CD4-positive, alpha-beta T cell treated with Interferon alpha-2 for 1 hour (primary cell): ENCODE measurements around the gene AQP12B.
"Not testable (repeated sequence)": the region's sequence is repeated elsewhere in the genome, so short reads cannot be mapped to it uniquely, and the experiment has no call there.

Source experiments
- DNase-seq, 2 donors: peaks; one replicate each; pipeline ENCODE4 v3.0.0-alpha.2; 2020 to 2022

Gene AQP12B

DNA sequence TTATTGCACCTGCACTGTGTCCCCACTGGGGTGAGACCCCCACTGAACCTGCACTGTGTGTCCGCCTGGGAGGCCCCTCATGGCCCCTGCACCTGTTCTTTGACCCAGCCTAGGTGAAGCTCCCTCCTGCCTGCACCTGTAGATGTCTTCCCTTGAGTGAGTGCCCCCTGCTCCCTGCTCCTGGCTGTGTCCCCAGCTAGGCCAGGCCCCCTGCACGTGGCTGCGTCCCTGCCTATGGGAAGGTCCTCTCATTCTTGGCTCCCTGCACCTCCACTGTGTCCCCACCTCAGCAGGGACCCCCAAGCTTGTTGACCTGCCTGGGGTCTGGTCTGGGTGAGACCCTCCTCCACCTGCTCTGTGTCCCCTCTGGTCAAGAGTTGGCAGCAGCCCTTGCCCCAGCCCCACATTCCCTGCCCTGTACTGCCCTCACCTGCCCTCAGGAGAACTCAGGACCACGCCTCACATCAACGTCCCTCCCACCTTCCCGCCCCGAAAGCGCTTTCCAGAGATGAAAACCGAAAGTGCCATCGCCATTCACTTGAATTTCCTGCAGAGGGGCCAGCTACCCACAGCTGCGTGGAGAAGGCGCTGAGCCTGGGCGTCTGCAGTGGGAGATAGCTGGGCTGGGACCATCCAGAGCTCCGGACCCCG is 769 bp upstream of the AQP12B start:
- DNase-seq, result not testable (repeated sequence)

DNA sequence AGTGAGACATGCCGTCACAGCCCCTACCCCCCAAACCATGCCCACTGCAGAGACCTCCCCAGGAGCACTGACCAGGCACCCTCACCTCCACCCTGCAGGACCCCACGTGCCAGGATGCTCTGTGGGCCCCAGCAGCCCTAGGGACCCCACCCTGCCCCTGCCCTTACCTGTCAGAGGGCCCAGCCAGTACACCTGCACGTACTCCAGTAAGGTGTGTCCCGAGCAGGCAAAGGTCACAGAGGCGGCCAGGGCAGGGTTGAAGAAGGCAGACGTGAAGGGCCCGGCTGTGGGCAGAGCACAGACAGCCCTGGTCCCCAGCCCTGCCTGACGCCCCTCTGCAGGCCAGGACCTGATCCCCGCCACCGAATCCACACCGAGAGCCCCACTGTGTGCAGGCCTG is 2.5 kb downstream of the AQP12B start:
- DNase-seq, result not testable (repeated sequence)

DNA sequence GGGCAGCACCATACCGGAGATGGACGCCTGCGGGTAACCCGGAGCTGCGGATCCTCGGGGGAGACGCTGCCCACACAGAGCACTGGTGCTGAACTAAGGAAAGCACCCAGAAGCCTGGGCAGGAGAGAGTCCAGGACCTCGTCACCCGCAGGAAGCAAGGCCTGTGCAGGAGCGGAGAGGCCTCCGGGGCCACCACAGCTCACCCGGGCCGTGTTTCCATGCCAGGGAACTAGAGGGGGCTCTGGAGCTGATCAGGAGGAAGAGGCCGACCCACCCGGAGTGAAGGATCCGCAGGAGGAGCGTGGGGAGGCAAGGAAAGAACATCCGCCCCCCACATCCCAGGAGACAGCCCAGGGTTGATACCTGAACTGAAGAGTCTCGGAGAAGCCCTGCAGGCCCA is 3.8 kb downstream of the AQP12B start:
- not testable (repeated sequence) for DNase-seq

DNA sequence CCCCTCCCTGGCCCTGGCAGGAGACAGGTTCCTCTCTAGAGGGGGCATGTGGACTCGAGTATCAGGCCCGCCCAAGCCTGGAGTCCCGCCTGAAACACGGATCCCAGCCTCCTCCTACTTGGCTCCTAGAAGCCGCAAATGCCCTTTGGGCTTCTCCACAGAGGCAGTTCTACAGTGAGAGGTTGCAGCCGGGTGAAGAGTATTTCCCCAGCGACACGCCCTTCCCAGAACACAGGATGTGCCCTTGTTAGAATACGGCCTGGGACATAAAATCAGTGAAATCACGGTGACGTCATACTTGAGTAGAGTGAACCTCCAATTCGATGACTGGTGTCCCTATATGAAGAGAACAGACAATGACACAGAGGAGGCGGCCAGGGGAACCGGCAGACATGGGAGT is 4.6 kb downstream of the AQP12B start:
- DNase-seq, result not testable (repeated sequence)

DNA sequence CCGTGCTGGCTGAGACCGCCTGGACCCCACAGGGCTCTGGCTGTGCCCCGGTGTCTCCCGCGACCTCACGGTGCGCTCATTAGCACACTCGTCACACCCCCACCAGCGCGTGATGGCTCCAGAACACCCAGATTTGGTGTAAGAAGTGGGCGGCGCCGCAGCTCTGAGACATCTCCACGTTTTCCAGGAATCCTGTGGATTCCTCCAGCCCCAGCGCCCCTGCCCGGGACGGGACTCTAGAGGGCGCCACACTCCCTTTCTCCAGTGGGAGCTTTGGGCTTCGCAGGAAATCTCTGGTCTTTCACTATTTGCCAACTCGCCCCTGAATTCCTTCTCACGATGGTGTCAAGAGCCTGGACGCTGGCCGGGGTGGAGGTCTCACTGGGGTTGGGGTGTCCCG is 7.3 kb downstream of the AQP12B start:
- not testable (repeated sequence) for DNase-seq

DNA sequence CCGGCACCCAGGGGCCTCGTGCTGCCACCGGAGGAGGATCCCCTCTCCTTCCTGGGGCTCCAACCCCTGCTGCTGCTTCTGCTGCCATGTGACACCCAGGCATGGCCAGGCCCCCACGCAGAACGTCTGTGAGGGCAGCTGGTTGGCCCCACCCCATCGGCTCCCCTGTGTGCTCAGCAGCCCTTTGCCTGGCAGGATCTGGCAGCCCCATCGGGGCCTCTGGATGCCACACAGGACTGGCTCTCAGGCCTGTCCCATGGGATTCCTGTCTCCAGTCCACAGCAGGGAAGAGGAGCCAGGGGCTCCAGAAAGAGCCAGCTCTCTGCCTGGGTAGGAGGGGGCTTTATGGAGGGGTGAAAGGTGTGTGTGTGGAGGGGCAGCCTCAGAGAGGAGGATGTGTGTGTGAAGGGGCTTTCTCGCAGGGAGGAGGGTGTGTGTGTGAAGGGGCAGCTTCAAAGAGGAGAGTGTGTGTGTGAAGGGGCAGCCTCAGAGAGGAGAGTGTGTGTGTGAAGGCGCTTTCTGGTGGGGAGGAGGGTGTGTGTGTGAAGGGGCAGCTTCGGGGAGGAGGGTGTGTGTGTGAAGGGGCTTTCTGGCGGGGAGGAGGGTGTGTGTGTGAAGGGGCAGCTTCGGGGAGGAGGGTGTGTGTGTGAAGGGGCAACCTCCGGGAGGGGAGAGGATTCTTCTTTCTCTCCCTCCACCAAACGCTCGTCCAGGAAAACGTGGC is 8.1 kb downstream of the AQP12B start:
- DNase-seq, result peak in 1 of 2 donors; percentile 22

DNA sequence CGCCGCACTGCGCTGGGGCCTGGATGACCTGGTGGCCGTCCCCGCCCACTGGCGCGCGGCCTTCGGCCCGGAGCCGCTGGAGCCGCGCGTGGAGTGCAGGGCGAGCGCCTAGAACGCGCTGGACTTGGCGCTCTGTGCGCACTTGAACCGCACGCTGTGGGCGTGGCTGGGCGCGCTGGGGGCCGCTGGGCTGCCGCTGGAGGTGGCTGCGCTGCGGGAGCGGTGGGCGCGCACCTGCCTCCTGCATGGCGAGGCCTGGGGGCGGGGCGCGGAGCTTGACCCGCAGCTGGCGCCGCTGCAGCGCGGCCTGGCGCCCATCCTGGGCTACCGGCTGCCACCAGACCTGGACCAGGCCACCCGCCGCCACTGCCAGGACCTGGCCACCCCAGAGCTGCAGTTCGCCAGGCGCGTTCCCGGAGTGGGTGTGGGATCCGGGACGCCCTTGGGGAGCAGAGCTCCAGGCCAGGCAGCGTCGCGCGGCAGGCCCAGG is 9.9 kb downstream of the AQP12B start:
- DNase-seq, result no peak

DNA sequence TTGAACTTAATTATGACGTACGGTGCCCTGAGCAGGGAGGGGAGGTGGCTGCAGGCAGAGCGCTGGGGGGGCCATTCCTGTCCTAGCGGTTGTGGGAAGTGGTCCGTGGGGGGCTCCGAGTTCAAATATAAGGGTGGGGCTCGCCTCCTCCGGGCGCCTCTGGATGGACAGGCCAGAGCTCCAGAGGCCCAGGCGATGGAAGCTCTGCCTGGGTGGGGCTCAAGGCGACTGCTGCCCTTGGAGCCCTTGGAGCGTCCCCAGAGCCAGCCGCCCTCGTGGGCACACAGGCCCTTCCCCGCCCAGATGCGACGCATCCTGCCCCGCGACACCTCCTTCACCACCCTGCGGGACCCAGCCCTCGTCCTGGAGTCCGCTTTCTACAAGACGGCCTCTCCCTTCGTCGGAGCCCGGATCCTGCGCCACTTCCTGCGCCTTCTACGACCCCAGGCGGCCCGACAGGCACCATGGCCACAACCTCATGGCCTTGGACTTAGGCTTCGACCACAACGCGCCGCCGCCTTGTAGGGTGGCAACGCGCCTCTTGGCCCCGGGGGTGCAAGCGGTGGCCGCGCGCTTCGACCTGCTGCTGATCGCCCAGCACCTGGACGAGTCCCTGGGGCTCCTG is 10.5 kb downstream of the AQP12B start:
- no peak for DNase-seq

DNA sequence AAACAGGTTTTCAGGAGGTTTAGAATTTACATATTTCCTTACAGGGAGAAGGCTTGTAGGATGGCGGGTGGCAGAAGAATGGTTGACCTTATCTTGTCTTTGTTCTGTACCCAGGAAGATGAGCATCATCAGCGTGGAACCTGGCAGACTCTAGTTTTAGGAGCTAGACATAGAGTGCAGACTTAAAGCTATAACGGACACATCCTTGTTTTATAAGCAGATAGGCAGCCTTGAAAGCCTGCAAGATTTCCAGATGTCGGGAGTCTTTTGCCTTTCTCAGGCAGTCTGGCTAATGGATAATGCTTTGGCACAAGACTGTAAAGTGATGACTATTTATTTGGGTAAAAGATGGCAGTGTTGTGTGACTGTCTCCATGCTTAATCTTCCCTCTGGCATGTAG is 11.7 kb downstream of the AQP12B start:
- no peak for DNase-seq

DNA sequence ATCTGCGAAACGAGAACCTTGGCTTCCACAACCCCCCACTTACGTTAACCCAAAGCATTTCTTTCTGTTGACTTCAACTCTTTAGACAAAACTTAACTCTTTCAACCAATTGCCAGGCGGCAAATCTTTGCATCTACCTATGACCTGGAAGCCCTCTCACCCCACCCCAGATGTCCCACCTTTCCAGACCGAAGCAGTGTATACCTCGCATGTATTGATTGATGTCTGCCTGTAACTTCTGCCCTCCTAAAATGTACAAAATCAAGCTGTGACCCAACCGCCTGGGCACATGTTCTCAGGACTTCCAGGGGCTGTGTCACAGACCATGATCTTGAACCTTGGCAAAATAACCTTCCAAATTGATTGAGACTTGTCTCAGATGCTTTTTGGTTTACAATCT is 12.3 kb downstream of the AQP12B start:
- DNase-seq, result no peak

DNA sequence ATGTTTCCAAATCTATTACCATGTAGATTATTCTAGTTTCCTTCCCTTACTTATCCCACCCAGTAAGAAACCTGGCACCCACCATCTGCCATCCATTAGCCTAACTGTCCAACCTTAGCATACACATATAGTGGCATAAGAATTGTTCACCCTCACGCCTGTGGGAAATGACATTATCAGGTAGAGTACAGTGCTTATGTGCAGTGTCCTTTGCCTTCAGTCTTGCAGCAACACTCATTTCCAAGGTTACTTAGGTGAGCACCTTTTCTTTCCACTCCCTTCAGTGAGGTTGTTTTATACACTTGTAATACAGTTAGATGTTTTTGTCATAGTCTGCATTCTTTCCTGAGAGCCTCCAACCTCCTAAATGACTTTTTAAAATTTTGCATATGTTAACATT is 18.1 kb downstream of the AQP12B start:
- no peak for DNase-seq

DNA sequence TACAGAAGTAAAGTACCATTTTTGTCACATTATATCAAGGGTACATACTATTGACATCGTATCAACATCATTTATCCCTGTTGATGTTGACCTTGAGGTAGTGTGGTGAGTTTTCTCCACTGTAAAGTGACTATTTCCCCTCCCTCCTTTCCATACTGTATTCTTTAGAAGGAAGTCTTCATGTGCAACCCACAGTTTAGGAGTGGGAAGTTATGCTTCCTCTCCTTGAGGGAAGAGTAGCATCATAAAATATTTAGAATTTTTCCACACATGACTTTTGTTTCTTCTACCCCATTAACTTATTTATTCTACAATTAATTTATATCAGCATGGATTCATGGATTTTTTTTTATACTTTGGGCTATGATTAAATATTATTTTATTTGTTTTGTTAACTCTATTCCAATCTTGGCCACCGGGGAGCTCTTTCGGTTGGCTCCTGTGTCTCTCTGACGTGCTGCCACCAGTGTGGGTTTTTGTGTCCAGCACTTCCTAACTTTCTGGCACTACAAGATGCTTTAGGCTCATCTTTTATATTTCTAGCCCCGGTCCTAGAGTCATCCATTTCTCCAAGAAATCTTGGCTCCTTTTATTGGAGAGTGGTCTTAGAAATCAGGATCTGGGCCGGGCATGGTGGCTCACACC is 19.0 kb downstream of the AQP12B start:
- DNase-seq, result no peak

DNA sequence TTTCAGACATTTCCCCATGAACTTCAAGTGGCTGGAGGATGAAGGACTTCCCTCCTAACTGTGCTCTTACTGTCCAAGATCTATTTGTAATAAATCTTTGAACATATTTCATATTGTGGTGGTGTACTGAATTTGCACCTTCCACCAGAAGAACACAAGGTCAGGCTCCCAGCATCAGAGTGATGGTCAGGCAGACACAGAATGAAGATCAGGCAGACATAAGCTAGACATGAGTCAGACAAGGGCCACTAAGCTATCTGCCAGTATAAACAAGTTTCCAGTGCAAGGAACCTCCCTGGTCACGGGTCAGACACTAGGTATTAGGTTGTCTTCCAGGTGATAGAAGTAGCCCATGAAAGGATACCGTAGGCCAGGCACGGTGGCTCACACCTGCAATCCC is 20.0 kb downstream of the AQP12B start:
- DNase-seq, result no peak

DNA sequence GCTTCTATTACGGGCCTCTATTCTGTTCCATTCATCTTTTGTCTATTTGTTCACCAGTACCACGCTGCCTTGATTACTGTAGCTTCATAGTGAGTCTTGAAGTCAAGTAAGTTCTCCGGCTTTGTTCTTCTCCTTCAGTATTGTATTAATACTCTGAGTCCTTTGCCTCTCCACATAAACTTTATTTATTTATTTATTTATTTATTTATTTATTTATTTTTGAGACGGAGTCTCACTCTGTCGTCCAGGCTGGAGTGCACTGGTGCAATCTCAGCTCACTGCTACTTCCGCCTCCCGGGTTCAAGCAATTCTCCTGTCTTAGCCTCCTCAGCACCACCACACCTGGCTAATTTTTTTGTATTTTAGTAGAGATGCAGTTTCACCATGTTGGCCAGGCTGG is 22.8 kb downstream of the AQP12B start:
- DNase-seq, result not testable (repeated sequence)

DNA sequence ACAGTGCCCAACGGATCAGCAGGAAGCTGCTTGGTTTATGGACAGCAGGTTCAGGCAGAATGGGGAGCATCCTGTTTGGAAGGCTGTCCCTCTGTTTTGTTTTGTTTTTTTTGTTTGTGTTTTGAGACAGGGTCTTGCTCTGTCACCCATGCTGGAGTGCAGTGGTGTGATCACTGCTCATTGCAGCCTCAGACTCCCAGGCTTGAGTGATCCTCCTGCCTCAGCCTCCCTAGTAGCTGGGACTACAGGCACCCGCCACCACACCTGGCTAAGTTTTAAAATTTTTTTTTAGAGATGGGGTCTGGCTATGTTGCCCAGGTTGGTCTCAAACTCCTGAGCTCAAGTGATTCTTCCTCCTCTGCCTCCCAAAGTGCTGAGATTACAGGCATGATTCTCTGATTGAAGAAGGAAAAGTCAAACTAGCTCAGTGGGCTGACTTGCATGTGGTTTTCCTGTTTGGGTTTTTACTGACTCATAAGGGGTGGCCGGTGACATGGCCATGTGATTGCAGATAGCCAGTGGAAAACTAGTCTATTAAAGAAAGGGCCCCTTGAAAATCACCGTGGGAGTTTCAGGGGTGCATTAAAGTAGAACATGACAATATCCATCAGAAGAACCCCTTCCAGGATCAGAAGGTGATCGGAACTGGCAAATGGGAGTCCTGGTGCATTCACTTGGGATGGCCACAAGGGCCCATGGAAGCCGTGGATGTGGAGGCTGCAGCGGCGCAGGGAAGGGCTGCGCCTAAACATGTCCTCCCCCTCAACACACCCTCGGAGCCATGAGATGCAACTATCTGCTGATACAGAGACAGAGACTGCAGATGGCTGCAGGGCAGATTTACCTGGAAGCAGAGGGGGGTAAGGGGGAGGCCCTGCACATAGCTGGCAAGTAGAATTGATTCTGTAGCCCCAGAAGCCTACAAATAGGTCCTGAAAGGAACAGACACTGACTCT is 26.5 kb downstream of the AQP12B start:
- peak in 1 of 2 donors; percentile 20 for DNase-seq

DNA sequence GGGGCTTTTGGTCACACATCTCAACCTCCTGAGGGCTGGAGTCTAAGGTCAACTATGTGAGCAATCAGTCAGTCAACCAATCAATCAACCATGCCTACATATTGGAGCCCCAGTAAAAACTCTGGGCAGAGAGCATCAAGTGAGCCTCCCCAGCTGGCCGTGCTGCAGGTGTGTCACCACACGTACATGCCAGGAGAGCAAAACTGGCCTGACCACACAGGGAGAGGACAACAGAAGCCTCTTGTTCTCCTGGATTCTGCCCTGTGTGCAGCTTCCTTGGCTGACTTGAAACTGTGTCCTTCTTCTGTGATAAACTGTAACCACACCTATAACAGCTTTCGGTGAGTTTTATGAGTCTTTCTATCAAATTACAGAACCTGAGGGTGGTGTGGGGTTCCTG is 31.5 kb downstream of the AQP12B start:
- DNase-seq, result no peak

DNA sequence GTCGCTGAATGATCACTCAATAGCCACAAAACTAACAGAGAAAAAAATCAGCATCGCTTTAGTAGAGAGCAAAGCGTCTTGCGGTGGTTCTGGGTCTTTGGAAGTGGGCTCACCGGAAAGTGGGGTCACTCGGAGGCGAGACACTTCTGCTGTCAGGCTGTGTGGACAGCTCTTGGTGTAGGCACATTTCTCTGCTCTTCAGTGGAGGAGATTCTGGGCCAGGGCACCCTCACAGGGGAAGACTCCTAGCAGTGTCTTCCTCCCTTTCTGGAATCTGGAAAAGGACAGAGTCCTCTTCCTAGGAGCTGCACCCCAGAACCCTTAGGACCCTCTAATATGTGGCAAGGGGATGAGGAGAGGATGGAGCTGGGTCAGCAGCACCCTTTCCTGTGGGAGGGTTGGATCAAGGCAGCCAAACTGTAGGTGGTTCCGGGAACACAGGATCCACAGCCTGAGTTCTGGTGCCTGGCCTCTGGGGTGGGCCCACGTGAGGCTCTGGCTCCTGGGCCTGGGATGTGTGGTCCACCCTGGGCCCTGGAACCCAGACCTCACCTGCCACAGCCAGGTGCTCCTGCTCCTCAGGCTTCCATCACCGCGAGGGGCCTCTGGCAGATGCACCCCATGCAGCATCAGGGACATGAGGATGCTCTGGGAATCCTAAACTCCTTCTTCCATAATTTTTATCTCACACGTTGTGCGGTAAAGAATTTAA is 32.3 kb downstream of the AQP12B start:
- DNase-seq, result no peak

DNA sequence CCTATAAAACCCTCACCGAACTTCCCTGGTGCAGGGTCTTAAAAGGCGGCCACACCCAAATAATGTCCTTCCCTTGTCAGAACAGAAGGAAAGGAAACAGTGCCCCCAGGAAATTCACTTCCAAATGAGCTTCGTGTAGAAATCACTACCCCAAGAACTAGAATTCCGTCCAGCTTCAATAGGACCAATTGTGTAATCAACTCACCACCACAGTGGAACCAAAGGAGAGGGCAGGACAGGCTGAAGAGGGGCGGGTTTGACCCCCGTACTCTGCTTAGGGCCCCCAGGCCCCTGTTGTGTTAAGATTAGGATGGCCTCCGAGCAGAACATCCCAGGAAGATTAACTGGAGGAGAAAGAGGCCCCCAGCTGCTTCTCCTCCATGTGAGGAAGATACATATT is 33.4 kb downstream of the AQP12B start:
- DNase-seq, result no peak

DNA sequence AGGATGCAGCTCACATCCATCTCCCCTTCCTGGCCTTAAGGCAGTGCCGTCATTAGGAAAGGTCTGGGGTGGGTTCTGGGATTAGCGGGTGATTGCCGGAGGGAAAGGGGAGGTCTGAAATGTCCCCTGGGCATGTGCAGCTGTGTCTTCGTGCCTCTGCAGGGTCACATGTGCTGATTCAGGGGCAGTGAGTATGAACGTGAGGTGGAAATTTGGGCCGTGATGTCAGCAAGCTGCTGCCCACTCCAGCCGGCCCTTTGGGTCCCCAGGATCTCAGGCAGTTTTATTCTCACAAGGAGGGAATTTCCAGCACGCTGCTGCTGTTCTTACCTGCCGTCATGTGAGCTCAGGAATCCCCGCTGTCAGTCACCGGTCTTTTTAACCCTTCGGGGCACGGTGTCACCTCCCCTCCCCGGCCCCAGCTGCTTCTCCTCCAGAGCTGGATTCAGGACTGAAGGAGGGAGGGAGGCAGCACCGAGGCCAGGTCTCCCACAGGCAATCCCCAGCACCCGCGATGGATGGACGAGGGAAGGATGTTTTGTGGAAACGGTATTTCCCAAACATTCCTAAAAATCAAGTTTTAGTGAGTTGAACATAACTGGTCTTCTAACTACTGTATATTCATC is 33.9 kb downstream of the AQP12B start:
- DNase-seq, result no peak

DNA sequence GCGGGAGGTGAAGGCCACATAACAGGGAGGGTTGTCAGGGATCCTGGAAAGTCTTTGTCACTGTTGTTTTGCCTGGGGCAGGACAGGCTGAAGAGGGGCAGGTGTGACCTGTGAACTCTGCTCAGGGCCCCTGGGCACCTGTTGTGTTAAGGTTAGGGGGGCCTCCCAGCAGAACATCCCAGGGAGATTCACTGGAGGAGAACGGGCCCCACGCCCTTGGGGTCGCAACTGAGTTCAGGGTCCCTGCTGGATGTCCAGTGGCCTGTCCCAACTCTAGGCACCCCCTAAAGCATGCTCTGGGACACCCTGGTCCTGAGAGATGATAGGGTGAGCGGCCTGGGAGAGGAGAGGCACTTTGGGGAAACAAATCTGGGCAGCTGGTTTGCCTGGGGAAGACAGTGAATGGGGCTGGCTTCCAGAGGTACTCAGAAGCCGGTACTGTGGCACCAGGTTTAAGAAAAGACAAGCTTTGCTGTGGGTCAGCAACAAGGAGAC is 34.5 kb downstream of the AQP12B start:
- DNase-seq, result no peak
